ENCODE results near the gene SCN7A.

Gene SCN7A

GRCh38 chr2:166357068-166357949 lies 136.7 kb downstream of the SCN7A start:
- in situ Hi-C loops (cut with MboI; ENCODE audit: low pct_unique_long_range_greater_than_20kb, low sequenced_read_pairs, unreplicated experiment): no loop called here
- DNase-seq (ENCODE audit: low spot score): no peak
- no peak for TF ChIP-seq CTCF (IDR thresholded peaks at IDR 0.05; ENCODE audit: extremely low read depth, insufficient read depth, missing control alignments)
